Stomach (tissue), 9 donors: ENCODE results near the gene CARS1. TPM values are rescaled to one million over a fixed set of nuclear protein-coding genes. Genes with fewer than 3 reads are reported as not detected.

Experiments used
- DNase-seq, 2 donors: peaks; one replicate each; pipeline versions ENCODE4 v3.0.0 to v3.0.0-alpha.2; 2013 to 2019
- H3K27ac ChIP-seq, 5 donors: fragments of 200-600 bp in 4 of 5; sonication (generic) in 4 of 5; one replicate each; pipeline ENCODE4 v1.5.1; 2013 to 2019; ENCODE audit warnings: mild to moderate bottlenecking in 1 of 5, moderate library complexity in 1 of 5
- H3K27me3 ChIP-seq, 3 donors: fragments of 200-600 bp; sonication (generic); one replicate each; pipeline ENCODE4 v1.5.1; 2017 to 2019; ENCODE audit warnings: mixed run types in 1 of 3
- H3K36me3 ChIP-seq, 4 donors: fragments of 200-600 bp; sonication (generic); 1 replicate in 3 of 4; 2 replicates in 1 of 4; pipeline ENCODE4 v1.5.1; 2016 to 2019
- H3K4me1 ChIP-seq, 4 donors: fragments of 200-600 bp; sonication (generic); one replicate each; pipeline ENCODE4 v1.5.1; 2016 to 2019
- H3K4me3 ChIP-seq, 4 donors: fragments of 200-600 bp; sonication (generic) in 3 of 4; one replicate each; pipeline ENCODE4 v1.5.1; 2016 to 2019; ENCODE audit warnings: mild to moderate bottlenecking in 1 of 4
- H3K9me3 ChIP-seq, 4 donors: fragments of 200-600 bp; sonication (generic); one replicate each; pipeline ENCODE4 v1.5.1; 2016 to 2019
- EP300 ChIP-seq: sonication (generic); formaldehyde crosslinking; IDR thresholded peaks from one replicate; pipeline ENCODE4 v1.6.1; 2017; ENCODE audit warnings: antibody characterized with exemption
- POLR2A ChIP-seq, 4 donors: fragments of 450-650 bp; IDR thresholded peaks; one replicate each; pipeline ENCODE4 v1.6.1; 2016; ENCODE audit warnings: antibody characterized with exemption in 4 of 4, control low read depth in 2 of 4, mild to moderate bottlenecking in 1 of 4, moderate library complexity in 1 of 4
- POLR2AphosphoS5 ChIP-seq, 3 donors: sonication (generic); formaldehyde crosslinking; IDR thresholded peaks; one replicate each; pipeline ENCODE4 v1.6.1; 2016; ENCODE audit warnings: antibody characterized with exemption in 3 of 3
- WGBS, 5 donors: extraction: QIAGEN DNeasy Blood & Tissue Kit in 3 of 5; methylation state at CpG; one replicate each; pipeline versions ENCODE4 v1.1.5 to v1.1.7; 2013 to 2018; 5-methylcytosine and 5-hydroxymethylcytosine counted together
- intact Hi-C: fragments of 100-400 bp; cut with DNase I; formaldehyde crosslinking; loops from one replicate; pipeline ENCODE4 v1.15.1; 2023; ENCODE audit warnings: low total_unique reads
- polyA plus RNA-seq, 3 donors: library from polyadenylated mRNA; stranded (reverse); fragments of 200-250 nt; gene quantifications; one replicate each; pipeline ENCODE4 v1.2.3, GENCODE V29; 2013
- total RNA-seq, 5 donors: library from RNA; depleted of rRNA; stranded (reverse); fragments of >200 nt; gene quantifications; one replicate each; pipeline versions ENCODE4 v1.1.0 to v1.2.3, GENCODE V29; 2014 to 2016
- TF ChIP-seq, protein P1 (sequence below), 7 experiments: fragments of 450-650 bp in 4 of 7; fragments of 200-600 bp in 3 of 7; sonication (generic) in 3 of 7; IDR thresholded peaks; one replicate each; pipeline ENCODE4 v1.5.1; 2016 to 2019; ENCODE audit warnings: antibody characterized with exemption in 7 of 7, control low read depth in 2 of 7, mild to moderate bottlenecking in 1 of 7
- donor health status: healthy with polysubstance abuse.
- donor health status: Bipolar disorder and iron deficiency.
- donor health status: healthy.

CARS1 gene
- total and polyA plus RNA-seq, 8 donors: 25.2 to 54.2 (median 41.8) TPM

DNA sequence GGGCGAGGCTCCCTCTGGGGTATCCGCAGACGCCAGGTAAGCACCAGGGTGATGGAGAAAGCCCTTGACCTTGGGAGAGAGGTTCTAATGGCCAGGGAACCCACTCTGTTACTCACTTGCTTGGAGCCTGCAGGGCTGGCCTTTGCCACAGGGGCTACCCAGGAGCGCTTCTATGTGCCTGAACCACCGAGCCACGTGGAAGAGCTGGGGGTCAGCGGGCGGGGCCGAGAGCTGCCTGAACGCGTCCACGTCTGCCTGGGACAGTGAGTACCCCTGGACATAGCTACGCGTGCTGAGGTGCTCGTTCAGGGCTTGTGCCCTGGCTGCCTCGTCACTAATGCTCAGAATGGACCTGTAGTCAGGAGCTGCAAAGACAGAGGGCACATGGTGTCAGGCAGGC, 9.6 kb downstream of the CARS1 start:
- intact Hi-C loops: no loop called here
- no peaks in the 10 kb centered on the region for H3K9me3 ChIP-seq
- no peak overlapping the region for H3K4me3 ChIP-seq
- H3K27ac ChIP-seq: no peak overlapping the region
- TF ChIP-seq POLR2A (IDR thresholded peaks at IDR 0.05) (no peak), POLR2AphosphoS5 (IDR thresholded peaks at IDR 0.05) (no peak), EP300 (no peak)
- TF ChIP-seq, protein P1, sequence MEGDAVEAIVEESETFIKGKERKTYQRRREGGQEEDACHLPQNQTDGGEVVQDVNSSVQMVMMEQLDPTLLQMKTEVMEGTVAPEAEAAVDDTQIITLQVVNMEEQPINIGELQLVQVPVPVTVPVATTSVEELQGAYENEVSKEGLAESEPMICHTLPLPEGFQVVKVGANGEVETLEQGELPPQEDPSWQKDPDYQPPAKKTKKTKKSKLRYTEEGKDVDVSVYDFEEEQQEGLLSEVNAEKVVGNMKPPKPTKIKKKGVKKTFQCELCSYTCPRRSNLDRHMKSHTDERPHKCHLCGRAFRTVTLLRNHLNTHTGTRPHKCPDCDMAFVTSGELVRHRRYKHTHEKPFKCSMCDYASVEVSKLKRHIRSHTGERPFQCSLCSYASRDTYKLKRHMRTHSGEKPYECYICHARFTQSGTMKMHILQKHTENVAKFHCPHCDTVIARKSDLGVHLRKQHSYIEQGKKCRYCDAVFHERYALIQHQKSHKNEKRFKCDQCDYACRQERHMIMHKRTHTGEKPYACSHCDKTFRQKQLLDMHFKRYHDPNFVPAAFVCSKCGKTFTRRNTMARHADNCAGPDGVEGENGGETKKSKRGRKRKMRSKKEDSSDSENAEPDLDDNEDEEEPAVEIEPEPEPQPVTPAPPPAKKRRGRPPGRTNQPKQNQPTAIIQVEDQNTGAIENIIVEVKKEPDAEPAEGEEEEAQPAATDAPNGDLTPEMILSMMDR (IDR thresholded peaks at IDR 0.05): no peak
- peaks cover 0 to 45% (median 43%) of the 10 kb centered on the region in 4 donors for H3K36me3 ChIP-seq
- WGBS, 5 donors: 87 to 94% (median 90%) methylated on average over 2 to 16 of the region's 16 CpGs
- no peaks in the 10 kb centered on the region for H3K27me3 ChIP-seq
- DNase-seq: no peak
- peaks cover 36 to 79% (median 60%) of the 10 kb centered on the region in 4 donors for H3K4me1 ChIP-seq

DNA sequence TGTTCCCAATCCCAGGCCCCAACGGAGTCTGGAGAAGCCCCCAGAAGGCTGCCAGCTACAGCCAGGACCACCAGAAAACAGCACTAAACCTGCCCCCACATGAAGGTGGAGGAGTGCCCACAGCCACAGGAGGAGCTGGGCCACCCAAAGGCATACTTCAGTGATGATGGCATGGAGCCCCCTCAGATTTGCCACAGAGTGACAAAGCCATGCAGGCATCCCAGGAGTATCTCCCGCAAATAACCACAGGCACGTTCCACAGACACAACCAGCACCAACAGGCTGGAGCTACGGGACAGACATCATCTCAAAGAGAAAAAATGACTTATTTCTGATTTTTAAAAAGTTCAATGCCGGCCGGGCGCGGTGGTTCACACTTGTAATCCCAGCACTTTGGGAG, 10.6 kb downstream of the CARS1 start:
- Histone ChIP-seq H3K9me3 (no peaks in the 10 kb centered on the region), H3K4me3 (no peak overlapping the region), H3K27me3 (no peaks in the 10 kb centered on the region), H3K4me1 (peaks cover 43 to 79% (median 58%) of the 10 kb centered on the region in 4 donors), H3K27ac (no peak overlapping the region), H3K36me3 (peaks cover 0 to 45% (median 39%) of the 10 kb centered on the region in 4 donors)
- intact Hi-C loops: no loop called here
- no peak for TF ChIP-seq EP300
- no peak for TF ChIP-seq POLR2A (IDR thresholded peaks at IDR 0.05)
- no peak for TF ChIP-seq POLR2AphosphoS5 (IDR thresholded peaks at IDR 0.05)
- TF ChIP-seq, protein P1 (IDR thresholded peaks at IDR 0.05): no peak
- DNase-seq: no peak
- 84 to 92% (median 89%) methylated on average over 7 to 8 of the region's 8 CpGs for WGBS, 5 donors

DNA sequence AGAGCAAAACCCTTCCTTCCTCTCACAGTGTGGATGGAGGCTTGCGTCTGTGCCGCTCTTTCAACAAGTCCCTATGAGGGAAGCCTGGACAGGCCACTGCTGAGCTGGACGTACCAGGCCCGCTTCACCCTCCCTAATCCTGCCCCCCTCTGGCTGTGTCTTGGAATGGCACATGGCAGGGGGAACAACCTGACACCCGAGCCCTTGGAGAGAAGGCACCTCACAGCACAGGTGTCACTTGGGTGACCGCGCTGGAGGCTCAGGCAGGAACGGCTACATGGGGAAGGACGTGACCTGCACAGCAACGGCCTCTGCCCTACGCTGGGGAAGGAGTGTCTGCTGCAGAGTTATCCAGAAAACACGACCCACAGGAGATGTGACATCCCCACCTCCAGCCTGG, 11.0 kb downstream of the CARS1 start:
- Histone ChIP-seq H3K36me3 (peaks cover 3 to 49% (median 39%) of the 10 kb centered on the region in 4 donors), H3K9me3 (no peaks in the 10 kb centered on the region), H3K4me3 (no peak overlapping the region), H3K4me1 (peaks cover 39 to 76% (median 58%) of the 10 kb centered on the region in 4 donors), H3K27ac (no peak overlapping the region), H3K27me3 (no peaks in the 10 kb centered on the region)
- intact Hi-C loops: no loop called here
- no peak for DNase-seq
- 78 to 90% (median 82%) methylated on average over 8 to 12 of the region's 12 CpGs for WGBS, 5 donors
- no peak for TF ChIP-seq EP300
- no peak for TF ChIP-seq POLR2AphosphoS5 (IDR thresholded peaks at IDR 0.05)
- TF ChIP-seq POLR2A (IDR thresholded peaks at IDR 0.05): no peak
- TF ChIP-seq, protein P1 (IDR thresholded peaks at IDR 0.05): no peak

DNA sequence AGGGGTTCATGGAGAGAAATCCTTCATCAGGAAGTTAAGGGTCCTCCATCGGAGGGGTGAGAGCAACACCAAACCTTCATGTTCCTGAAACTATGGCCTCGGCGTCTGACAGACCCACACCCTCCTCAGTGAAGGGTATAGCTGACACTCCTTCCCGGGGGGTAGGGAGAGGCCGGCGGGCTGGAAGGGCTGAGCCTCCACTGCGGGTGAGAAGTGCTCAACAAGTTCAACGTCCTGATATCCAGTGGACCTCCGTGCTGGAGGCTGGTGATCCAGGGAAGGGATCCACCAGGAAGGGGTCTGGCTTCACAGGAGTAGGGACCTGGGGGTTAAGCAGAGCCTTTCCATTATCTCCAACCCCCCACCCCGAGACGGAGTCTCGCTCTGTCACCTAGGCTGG, 12.3 kb downstream of the CARS1 start:
- 92 to 96% (median 94%) methylated on average over 12 of the region's 12 CpGs for WGBS, 5 donors
- intact Hi-C loops: no loop called here
- H3K36me3 ChIP-seq: peaks cover 16 to 62% (median 52%) of the 10 kb centered on the region in 4 donors
- H3K27ac ChIP-seq: peak overlapping the region in 4 of 5 donors; percentile 52 to 77 (median 72)
- H3K9me3 ChIP-seq: no peaks in the 10 kb centered on the region
- TF ChIP-seq POLR2AphosphoS5 (IDR thresholded peaks at IDR 0.05): no peak
- TF ChIP-seq POLR2A (IDR thresholded peaks at IDR 0.05): no peak
- TF ChIP-seq, protein P1 (IDR thresholded peaks at IDR 0.05): no peak
- no peak for TF ChIP-seq EP300
- no peak for DNase-seq
- H3K27me3 ChIP-seq: no peaks in the 10 kb centered on the region
- no peak overlapping the region for H3K4me3 ChIP-seq
- H3K4me1 ChIP-seq: peaks cover 27 to 63% (median 49%) of the 10 kb centered on the region in 4 donors
